DMS153 (cell line): ENCODE measurements around the gene TTLL12.

ENCODE experiments used
- DNase-seq: peaks from one replicate; lab custom pipeline; 2025; lab: John Stamatoyannopoulos, UW

The TTLL12 gene

GRCh38 chr22:43213962-43214361 lies 27.0 kb upstream of the TTLL12 start:
- DNase-seq: no peak

DNA sequence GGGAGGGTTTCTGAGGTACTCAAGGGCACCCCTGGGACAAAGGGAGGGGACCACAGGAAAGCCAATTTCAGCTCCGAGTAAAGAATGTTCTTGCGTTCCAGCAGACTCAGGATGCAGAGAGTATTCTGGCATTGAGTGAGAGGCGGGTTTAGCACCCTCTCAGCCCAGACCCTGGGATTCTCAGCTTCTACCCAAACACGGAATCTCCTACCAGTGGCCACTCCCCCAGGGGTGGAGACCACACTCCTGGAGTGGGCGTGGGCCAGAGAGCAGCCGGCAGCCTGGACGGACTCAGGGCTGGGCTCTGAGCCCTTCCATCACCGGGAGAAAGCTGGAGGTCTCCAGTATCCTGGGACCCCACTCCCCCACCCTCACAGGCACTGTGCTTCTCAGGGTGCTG lies 26.1 kb upstream of the TTLL12 start:
- DNase-seq: no peak

- DNase-seq: no peak
These were observed 25.6 kb upstream of the TTLL12 start for GRCh38 chr22:43212434-43212952.

DNA sequence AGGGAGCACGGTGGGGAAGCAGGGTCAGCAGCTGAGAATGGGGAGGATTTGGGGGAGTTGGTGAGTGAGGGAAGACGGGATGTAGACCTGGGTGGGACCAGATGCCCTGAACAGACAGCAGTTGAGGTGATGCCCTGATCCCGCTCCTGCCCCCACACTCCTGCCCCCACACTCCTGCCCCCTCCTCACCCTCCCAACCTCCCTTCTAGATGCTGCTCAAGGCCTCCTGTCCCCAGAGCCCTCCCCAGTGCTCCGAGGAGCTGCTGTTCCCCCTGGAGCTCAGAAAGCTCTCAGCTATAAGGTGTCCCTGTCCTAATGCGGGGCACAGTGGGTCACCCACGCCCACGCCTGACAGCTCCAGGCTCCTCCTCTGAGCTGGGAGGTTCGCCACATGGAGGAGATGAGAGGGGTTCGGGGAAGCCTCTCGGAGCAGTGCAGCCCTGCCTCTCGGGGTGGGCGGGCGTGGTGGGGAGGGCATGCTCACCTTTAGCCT lies 25.1 kb upstream of the TTLL12 start:
- no peak for DNase-seq

DNA sequence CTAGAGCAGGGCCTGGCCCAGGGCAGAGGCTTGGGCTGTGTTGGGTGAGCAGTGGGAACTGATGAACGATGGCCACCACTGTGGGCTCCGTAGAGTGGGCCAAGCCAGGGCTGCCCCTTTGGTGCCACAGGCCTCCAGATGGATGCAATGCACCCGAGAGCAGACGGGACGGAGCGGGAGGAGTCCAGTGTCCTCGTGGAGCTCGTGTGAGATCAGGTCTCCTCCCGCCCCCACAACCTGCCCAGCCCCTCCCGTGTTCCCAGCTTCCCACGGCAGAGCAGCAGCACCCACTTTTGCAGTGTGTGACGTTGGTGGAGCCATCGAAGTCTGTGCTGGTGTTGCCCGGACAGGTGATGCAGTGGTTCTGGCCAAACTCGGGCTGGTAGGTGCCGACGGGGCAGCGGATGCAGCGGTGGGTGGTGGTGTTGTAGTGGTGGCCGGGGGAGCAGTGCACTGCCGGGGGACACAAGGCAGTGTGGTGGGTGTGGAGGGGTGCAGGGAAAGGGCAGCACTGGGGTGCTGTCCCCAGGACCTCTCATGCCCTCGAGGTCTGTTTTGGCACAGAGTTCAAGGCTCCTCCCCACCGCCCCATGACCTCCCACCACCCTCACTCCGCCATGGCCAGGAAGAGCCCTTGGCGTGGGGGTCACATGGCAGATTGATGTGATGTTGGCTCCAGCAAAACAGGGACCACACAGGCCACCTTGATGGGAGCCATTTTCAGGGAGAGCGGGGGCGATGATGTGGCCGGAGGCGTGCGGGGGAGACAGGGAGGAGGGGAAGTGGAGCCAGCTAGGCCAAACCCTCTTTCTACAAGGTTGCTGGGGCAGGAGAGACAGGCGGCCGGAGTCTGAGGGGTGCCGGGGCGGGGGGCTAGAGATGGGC lies 23.9 kb upstream of the TTLL12 start:
- DNase-seq: no peak

DNA sequence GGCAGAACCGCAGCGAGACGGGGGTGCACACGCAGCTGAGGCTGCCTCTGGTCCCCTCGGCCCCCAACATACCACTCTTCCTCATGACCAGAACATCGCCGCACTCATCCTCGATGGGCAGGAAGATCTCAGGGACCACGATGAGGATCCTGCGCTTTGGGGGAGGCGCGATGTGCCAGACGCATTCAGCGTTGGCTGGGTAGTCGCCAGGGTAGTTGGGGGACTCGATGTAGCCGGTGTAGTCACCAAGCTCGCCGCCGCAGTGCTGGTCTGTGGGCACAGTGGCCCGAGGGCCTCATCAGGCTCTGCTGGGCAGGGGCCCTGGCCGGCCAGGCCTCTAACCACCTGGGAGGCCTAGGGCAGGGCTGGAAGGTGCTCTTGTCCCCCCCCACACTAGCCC lies 23.0 kb upstream of the TTLL12 start:
- DNase-seq: no peak

DNA sequence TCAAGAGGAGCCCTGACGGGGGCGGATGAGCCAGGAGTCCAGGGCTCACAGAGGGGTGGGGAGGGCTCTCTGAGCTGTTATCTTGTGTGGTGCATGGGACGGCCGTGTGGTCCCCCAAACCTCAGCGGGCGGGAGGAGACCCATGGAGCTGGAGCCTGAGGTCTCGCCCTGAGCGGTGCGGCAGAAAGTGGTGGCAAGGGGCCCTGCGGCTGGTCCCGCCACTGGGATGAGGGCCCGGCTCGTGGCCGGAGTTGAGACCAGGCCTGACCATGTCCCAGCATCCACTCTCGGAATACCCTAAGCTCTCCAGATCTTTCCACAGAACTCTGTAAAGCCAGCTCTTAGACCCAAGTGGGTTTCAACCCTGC lies 22.6 kb upstream of the TTLL12 start:
- no peak for DNase-seq

- DNase-seq: no peak
These were observed 22.0 kb upstream of the TTLL12 start for GRCh38 chr22:43208703-43209522.

GRCh38 chr22:43207849-43208702 lies 21.1 kb upstream of the TTLL12 start:
- DNase-seq: no peak

- DNase-seq: no peak
These were observed 20.5 kb upstream of the TTLL12 start for GRCh38 chr22:43207386-43207785.

- no peak for DNase-seq
These were observed 19.7 kb upstream of the TTLL12 start for GRCh38 chr22:43206509-43207161.

- no peak for DNase-seq
These were observed 19.0 kb upstream of the TTLL12 start for GRCh38 chr22:43205748-43206508.

- DNase-seq: no peak
These were observed 18.3 kb upstream of the TTLL12 start for GRCh38 chr22:43205261-43205691.

- no peak for DNase-seq
These were observed 16.6 kb upstream of the TTLL12 start for GRCh38 chr22:43203471-43203981.

DNA sequence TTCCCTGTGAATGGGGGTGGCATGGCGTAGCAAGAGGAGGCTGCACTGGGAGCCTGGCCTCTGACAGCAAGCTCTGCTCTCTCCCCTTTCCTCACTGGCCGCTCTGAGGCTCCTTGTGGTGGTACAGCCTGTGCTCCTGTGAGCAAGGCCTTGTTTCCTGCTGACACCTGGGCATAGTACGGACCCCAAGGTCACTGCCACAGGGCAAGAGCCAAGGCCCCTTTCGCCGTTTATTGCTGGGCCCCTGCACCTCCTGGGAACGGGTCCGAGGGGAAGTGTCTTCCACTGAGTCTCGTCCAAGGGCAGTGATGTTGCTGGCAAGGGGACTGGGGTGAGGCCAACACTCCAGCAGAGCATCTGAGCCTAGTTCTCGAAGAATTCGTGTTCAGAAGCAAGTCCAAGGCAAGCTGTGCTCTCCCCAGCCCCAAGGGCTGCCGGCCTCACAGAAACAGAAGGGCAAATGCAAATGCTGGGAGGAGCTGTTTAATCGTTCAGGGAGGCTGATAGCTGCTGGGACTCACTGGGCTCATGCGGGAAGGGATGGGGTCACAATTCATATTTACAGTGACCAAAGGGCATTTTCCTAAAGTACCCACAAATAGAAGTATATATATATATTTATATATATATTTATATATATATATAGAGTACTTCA lies 15.9 kb upstream of the TTLL12 start:
- no peak for DNase-seq

GRCh38 chr22:43202326-43202725 lies 15.4 kb upstream of the TTLL12 start:
- no peak for DNase-seq

DNA sequence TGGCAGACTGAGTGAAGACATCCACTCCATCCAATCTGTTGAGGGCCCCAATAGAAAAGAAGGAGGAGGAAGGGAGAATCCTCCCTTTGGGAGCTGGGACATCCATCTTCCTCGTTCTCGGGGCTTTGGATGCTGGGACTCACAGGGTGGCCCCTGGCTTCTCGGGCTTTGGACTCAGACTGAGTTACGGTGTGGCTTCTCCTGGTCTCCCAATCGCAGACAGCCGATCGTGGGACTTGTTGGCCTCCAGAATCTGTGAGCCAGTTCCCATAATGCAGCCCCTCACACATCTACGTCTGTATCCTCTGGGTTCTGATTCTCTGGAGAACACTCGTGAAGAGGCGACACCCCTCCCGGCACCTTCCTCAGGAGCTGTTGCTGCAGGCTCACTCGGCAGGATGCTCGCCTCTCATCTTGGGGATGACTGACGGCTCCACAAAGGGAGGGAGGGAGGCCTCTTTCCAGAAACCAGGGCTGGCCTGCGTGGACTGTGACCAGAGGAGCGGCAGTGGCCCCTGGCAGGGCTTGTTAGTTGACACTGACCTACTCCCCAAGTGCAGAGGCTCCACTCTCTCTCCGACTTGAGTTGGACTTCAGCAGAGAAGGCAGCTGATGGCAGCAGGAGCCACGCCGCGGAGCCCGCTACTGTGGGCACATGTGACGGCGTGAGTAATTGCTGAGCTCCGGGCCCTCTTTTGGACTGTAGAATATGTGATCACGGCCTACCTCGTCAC lies 14.7 kb upstream of the TTLL12 start:
- no peak for DNase-seq

DNA sequence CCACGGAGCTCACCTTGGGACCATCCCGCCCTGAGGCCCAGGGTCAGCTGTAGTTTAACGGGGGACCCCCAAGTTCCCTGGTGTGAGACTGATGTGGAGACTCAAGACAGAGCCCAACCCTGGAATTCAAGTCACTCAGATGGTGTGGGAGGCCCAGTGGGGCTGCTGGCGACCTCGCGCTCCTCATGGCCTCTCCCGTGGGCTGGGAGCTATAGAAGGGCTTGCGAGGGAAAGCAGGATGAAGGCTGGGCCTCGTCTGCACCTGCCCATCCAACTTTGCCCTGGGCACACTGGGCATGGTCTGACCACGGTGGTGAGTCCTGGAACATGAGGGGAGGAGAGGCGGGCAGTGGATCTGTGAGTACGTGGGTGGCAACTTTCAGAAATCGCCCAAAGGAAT lies 13.6 kb upstream of the TTLL12 start:
- no peak for DNase-seq

GRCh38 chr22:43200031-43200430 lies 13.1 kb upstream of the TTLL12 start:
- DNase-seq: no peak
